ENCODE data around the gene KCNT2.

- TF ChIP-seq POLR2A (IDR thresholded peaks at IDR 0.05; ENCODE audit: low read depth, low read length) (no peak), POLR2AphosphoS5 (IDR thresholded peaks at IDR 0.05; ENCODE audit: low read depth, low read length) (no peak)
Measured at GRCh38 chr1:196545222-196545621, 63.0 kb downstream of the KCNT2 start.
